SU-DHL-6 (cell line): ENCODE data around the gene ARHGAP40.

Experiments used
- EZH2phosphoT487 ChIP-seq: fragments of 200-600 bp; sonication (generic), shearing (Covaris generic); conservative IDR thresholded peaks from 2 replicates; pipeline ENCODE4 v1.6.1; 2018; ENCODE audit warnings: mild to moderate bottlenecking, antibody characterized with exemption, low read length, moderate library complexity, mixed read lengths
- TF ChIP-seq, protein P1 (sequence below): fragments of 200-600 bp; sonication (generic); IDR thresholded peaks from one replicate; pipeline ENCODE4 v1.5.1; 2017; ENCODE audit warnings: antibody characterized with exemption, mild to moderate bottlenecking, low read length, moderate library complexity; ENCODE audit not compliant: insufficient read depth, poor library complexity, severe bottlenecking

DNA sequence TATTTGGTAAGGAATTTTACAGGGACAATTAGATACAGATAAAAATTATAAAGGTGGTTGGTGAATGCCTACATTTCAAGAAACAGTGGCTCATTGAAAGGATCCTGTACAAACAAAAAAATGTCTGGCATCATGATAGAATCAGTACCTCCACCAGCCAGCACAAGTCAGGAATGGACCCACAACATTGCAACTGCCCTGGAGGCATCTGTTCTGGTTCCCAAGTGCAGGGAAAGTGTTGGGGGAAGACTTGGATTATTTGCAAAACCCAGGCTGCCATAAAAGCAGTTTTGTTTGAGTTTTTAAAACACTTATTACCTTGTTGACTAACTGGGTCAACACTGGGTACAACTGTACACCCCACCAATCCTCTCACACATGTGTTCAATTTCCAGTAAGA is 24.3 kb downstream of the ARHGAP40 start:
- TF ChIP-seq, protein P1, sequence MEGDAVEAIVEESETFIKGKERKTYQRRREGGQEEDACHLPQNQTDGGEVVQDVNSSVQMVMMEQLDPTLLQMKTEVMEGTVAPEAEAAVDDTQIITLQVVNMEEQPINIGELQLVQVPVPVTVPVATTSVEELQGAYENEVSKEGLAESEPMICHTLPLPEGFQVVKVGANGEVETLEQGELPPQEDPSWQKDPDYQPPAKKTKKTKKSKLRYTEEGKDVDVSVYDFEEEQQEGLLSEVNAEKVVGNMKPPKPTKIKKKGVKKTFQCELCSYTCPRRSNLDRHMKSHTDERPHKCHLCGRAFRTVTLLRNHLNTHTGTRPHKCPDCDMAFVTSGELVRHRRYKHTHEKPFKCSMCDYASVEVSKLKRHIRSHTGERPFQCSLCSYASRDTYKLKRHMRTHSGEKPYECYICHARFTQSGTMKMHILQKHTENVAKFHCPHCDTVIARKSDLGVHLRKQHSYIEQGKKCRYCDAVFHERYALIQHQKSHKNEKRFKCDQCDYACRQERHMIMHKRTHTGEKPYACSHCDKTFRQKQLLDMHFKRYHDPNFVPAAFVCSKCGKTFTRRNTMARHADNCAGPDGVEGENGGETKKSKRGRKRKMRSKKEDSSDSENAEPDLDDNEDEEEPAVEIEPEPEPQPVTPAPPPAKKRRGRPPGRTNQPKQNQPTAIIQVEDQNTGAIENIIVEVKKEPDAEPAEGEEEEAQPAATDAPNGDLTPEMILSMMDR, result no peak
- no peak for TF ChIP-seq EZH2phosphoT487
